LNCaP clone FGC (cell line): ENCODE data around the gene P2RY1.

Experiments used
- DNase-seq: peaks from one replicate; pipeline ENCODE4 v3.0.0-alpha.2; 2011; ENCODE audit warnings: low read depth
- H3K4me3 ChIP-seq: 2 replicates; pipeline ENCODE4 v1.5.1; 2011; ENCODE audit warnings: mild to moderate bottlenecking, low read depth, low read length, control low read depth
- CTCF ChIP-seq: IDR thresholded peaks from 2 replicates; pipeline ENCODE4 v1.5.1; 2012; ENCODE audit warnings: mild to moderate bottlenecking; ENCODE audit not compliant: control insufficient read depth, insufficient read depth; ENCODE audit errors: extremely low read depth

P2RY1 gene

DNA sequence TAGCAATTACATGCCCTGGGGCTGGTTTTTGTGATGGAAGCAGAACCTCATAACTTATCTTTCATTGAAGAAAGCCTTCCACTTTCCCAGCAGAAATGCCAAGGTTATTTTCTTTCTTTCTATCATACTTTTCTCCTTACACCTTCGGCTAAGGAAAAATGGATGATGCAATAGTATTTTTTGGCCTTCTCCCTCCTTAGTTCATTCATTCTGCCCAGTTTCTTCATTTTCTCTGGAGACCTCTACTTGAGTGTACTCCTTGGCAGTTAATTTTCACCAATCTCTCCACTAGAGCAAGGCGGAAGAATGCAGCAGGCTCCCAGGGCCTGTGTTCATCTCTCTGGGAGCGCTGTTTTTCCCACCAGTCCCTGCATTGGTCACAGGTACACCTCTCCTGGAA, 7.6 kb upstream of the P2RY1 start:
- no peak overlapping the region for H3K4me3 ChIP-seq
- TF ChIP-seq CTCF, result no peak
- DNase-seq, result no peak

DNA sequence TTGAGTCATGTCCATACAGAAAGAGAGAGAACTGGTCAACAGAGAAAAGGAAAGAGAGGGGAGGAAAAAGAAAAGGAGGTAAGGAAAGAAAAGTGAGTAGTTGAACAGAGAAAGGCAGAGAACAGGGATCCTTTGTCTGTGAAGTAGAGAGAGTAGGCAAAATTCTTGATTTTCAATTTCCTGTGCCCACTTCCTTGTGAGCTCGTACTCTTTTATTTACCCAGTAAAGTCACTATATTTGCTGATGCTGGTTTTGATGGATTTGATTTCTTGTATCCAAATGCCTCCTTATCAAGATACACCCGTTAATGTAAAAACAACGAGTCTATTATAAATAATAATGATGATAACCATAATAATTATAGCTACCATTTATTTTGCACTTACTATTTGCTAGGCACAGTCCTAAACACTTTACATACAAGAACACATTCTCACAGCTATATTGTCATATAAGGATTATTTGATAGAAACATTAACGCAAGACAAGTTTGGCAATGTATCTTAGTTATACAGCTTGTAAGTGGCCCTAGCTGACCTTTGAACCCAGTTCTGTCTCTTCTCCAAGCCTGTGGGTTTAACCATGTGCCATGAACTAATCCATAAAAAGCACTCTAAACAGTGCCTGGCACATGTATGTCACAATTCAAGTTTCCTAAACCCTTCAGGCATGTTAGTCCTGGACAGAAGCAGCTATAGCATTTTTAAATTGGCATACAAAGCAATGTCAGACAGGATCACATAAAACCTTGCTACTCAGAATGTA, 6.7 kb upstream of the P2RY1 start:
- H3K4me3 ChIP-seq, result no peak overlapping the region
- DNase-seq, result peak; percentile 93
- no peak for TF ChIP-seq CTCF

DNA sequence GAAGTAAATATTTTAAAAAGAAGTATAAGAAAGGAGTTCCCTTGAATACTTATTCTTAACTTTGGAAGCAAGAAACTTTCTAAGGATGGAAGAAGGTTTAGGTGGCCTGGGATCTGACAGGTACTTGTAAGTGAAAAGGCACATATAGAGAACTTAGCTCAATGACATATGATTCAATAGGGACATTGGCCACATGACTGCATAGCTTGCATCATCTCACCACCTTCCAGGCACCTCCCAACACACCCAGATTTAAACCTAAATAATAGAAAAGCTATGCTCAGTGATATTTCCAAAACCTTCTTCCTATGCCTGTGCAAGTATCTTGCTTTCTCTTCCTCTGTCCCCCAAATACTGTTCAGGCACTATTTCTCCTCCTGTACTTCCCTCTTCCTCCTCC, 4.7 kb upstream of the P2RY1 start:
- no peak overlapping the region for H3K4me3 ChIP-seq
- DNase-seq, result no peak
- TF ChIP-seq CTCF, result no peak

- TF ChIP-seq CTCF, result no peak
- no peak overlapping the region for H3K4me3 ChIP-seq
- no peak for DNase-seq
Observed at GRCh38 chr3:152832046-152832445, 2.9 kb upstream of the P2RY1 start.

- DNase-seq, result no peak
- TF ChIP-seq CTCF, result no peak
Observed at GRCh38 chr3:152833089-152833488, 1.8 kb upstream of the P2RY1 start.

GRCh38 chr3:152834191-152834775, 648 bp upstream of the P2RY1 start:
- no peak for DNase-seq
- peak overlapping the region; percentile 34 for H3K4me3 ChIP-seq
- TF ChIP-seq CTCF, result 0 out of 2 replicates have a peak, but pooled peaks have one; percentile 5

More at GRCh38 chr3:152833089-152833488, 1.8 kb upstream of the P2RY1 start:
- H3K4me3 ChIP-seq, result no peak overlapping the region

DNA sequence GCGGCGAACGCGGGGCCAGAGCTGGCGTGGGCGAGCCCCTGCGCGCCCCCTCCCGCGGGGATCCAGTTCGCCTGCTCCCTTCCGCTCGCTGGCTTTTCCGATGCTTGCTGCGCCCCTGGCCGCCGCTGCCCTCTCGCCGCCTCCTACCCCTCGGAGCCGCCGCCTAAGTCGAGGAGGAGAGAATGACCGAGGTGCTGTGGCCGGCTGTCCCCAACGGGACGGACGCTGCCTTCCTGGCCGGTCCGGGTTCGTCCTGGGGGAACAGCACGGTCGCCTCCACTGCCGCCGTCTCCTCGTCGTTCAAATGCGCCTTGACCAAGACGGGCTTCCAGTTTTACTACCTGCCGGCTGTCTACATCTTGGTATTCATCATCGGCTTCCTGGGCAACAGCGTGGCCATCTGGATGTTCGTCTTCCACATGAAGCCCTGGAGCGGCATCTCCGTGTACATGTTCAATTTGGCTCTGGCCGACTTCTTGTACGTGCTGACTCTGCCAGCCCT, 721 bp downstream of the P2RY1 start:
- TF ChIP-seq CTCF, result no peak
- H3K4me3 ChIP-seq, result peak overlapping the region; percentile 34; the same call in 1 of the 2 replicates
- no peak for DNase-seq
